Activated B cell treated with CpG ODN at 0.5 μM for 24 hours (primary cell): ENCODE results near the gene NDUFS2. TPM values are rescaled to one million over a fixed set of nuclear protein-coding genes. Genes with fewer than 3 reads are reported as not detected.

Experiments
- ATAC-seq: fragments of 200-7000 bp; cut with Tn5 transposase; one replicate; pipeline ENCODE4 v1.10.0; 2021; ENCODE audit warnings: low read depth, mild to moderate bottlenecking, moderate library complexity
- CTCF ChIA-PET: fragments of 350-600 bp; sonication (Branson Sonifier 250); formaldehyde crosslinking; loops from one replicate; lab custom pipeline; 2021; ENCODE audit warnings: antibody characterized with exemption; lab: Charles Lee
- POLR2A ChIA-PET: fragments of 350-600 bp; sonication (Branson Sonifier 250); formaldehyde crosslinking; loops from one replicate; lab custom pipeline; 2021; ENCODE audit warnings: antibody characterized with exemption; lab: Charles Lee
- DNase-seq: peaks from one replicate; pipeline ENCODE4 v3.0.0; 2022
- H3K27ac Mint-ChIP-seq: one replicate; pipeline ENCODE4 v1.8.0; 2020; ENCODE audit warnings: mixed read lengths
- H3K27me3 Mint-ChIP-seq: one replicate; pipeline ENCODE4 v1.8.0; 2021; ENCODE audit warnings: mixed read lengths
- H3K36me3 Mint-ChIP-seq: one replicate; pipeline ENCODE4 v1.8.0; 2021; ENCODE audit warnings: low read depth, mixed read lengths
- H3K4me1 Mint-ChIP-seq: one replicate; pipeline ENCODE4 v1.8.0; 2021; ENCODE audit warnings: mixed read lengths
- H3K4me3 Mint-ChIP-seq: one replicate; pipeline ENCODE4 v1.8.0; 2020; ENCODE audit warnings: mild to moderate bottlenecking, mixed read lengths
- H3K9me3 Mint-ChIP-seq: one replicate; pipeline ENCODE4 v1.8.0; 2020; ENCODE audit warnings: mixed read lengths
- CTCF ChIP-seq: fragments of 200-600 bp; IDR thresholded peaks from one replicate; pipeline ENCODE4 v1.8.0; 2022; ENCODE audit warnings: antibody characterized with exemption, mild to moderate bottlenecking
- intact Hi-C: fragments of 100-400 bp; cut with micrococcal nuclease; formaldehyde crosslinking; loops from one replicate; pipeline ENCODE4 v1.15.1; 2024
- total RNA-seq: library from RNA; stranded (reverse); gene quantifications from 2 replicates; pipeline ENCODE4 v1.2.3, GENCODE V29; 2022

The NDUFS2 gene
- total RNA-seq, 1 donor from 2014 or later: 73.9 TPM

DNA sequence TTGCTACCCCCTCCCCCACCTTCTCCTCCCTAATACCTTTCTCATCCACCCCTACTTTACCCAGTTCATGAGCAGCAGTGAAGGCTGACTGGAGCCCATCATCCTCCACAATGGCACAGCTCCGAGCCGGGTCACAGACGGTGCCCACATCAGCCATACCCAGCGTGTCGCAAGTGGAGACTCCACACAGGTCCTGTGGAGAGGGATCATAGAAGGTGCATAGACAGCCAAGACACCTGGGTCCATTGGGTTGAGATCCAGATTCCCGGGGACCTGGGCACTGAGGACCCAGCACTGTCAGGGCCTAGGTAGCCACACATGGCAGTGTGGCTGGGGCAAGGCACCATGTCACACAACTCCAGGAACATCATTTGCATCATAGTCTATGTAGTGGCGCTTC lies 6.1 kb upstream of the NDUFS2 start:
- no peak overlapping the region for H3K27ac Mint-ChIP-seq
- intact Hi-C loops: no loop called here

GRCh38 chr1:161196521-161197451 lies 5.4 kb upstream of the NDUFS2 start:
- intact Hi-C loops: no loop called here
- ChIA-PET CTCF (interaction anchor here (1.1 kb wide), 1 partner anchor 29 kb away, joined by 4 read pairs; the partner anchor contains the start of gene TOMM40L), POLR2A (no interaction called here)
- Mint-ChIP-seq H3K27ac (no peak overlapping the region), H3K36me3 (no peaks in the 10 kb centered on the region), H3K4me1 (peaks cover 45% of the 10 kb centered on the region), H3K27me3 (no peaks in the 10 kb centered on the region), H3K4me3 (no peak overlapping the region), H3K9me3 (no peaks in the 10 kb centered on the region)
- DNase-seq (no peak), ATAC-seq (no peak)
- TF ChIP-seq CTCF: no peak

More for the DNA sequence above, 6.1 kb upstream of the NDUFS2 start:
- CTCF ChIA-PET: interaction anchor here (1.1 to 1.4 kb wide), 2 partner anchors 10 to 29 kb away, joined by 4 to 5 read pairs; partner anchors contain the start of gene TOMM40L
- Mint-ChIP-seq H3K4me3 (no peak overlapping the region), H3K4me1 (peaks cover 38% of the 10 kb centered on the region), H3K36me3 (no peaks in the 10 kb centered on the region), H3K27me3 (no peaks in the 10 kb centered on the region), H3K9me3 (no peaks in the 10 kb centered on the region)
- ATAC-seq: no peak
- TF ChIP-seq CTCF: no peak
- POLR2A ChIA-PET: no interaction called here
- DNase-seq: no peak

DNA sequence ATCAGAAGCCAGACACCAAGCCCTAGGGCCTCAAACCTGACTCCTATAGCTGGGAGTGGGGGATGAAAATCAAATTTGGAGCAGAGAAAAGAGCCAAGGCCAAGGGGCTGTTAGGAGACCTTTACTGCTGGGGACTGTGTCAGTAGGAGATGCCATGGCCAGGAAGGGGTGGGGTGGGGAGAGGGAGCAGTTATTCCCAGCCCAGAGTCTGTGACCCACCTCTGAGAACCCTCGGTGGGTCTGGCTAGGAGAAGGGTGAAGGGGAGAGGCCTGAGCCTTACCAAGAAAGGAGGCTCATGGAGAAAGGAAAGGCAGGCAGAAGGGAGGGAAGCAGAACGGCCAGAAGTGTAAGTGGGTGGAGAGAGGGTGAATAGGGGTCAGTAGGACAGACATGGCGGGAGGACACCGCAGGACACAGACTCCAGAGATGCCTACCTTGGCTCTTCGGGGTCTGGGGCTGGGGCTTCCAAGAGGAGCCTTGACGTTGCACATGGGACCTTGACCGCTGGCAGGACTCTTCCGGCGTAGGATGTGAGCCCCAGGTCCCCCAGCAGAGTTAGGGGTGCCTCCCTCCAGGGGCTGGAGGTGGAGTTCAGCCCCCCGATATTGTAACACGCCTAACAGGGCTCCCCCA lies 4.5 kb upstream of the NDUFS2 start:
- Mint-ChIP-seq H3K27me3 (no peaks in the 10 kb centered on the region), H3K4me1 (peaks cover 44% of the 10 kb centered on the region), H3K27ac (no peak overlapping the region), H3K9me3 (no peaks in the 10 kb centered on the region), H3K4me3 (no peak overlapping the region), H3K36me3 (peaks cover 6% of the 10 kb centered on the region)
- ChIA-PET CTCF (interaction anchor here (1.1 to 1.9 kb wide), 1 partner anchor 28 kb away, joined by 4 to 8 read pairs; the partner anchor contains the start of gene TOMM40L), POLR2A (no interaction called here)
- intact Hi-C loops: no loop called here
- ATAC-seq: no peak
- TF ChIP-seq CTCF: no peak
- no peak for DNase-seq

- no peak for TF ChIP-seq CTCF
- ATAC-seq: no peak
- POLR2A ChIA-PET: no interaction called here
- DNase-seq: no peak
- Mint-ChIP-seq H3K27me3 (no peaks in the 10 kb centered on the region), H3K4me1 (peaks cover 42% of the 10 kb centered on the region), H3K36me3 (peaks cover 8% of the 10 kb centered on the region), H3K4me3 (no peak overlapping the region), H3K27ac (no peak overlapping the region), H3K9me3 (no peaks in the 10 kb centered on the region)
- CTCF ChIA-PET: interaction anchor here (0.7 to 1.9 kb wide), 2 partner anchors 27 to 176 kb away, joined by 3 to 8 read pairs; partner anchors contain the start of gene TOMM40L
- intact Hi-C loops: no loop called here
Measured at GRCh38 chr1:161198194-161198896, 3.8 kb upstream of the NDUFS2 start.
